IPS-11a (cell line): ENCODE measurements around the gene LEUTX.

Experiments used
- H3K4me3 ChIP-seq: one replicate; pipeline ENCODE4 v1.5.1; 2013; ENCODE audit warnings: low read depth, low read length, control low read depth

Gene LEUTX

DNA sequence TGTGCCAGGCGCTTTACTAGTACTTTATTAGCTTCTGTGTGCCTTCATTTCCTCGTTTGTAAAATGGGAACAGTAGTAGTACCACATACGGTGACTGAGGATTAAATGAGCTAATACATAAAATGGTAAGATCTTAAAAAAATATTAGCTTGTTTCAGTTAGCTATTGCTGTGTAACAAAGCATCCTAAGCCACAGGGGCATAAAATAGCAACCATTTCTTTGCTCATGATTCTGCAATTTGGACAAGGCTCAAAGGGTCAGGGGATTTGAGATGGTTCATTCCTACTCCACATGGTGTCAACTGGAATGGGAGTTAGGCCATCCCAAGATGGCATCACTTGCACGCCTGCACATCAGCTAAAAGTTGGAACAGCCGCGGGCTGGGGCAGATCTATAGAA lies 42.0 kb downstream of the LEUTX start:
- no peak overlapping the region for H3K4me3 ChIP-seq

DNA sequence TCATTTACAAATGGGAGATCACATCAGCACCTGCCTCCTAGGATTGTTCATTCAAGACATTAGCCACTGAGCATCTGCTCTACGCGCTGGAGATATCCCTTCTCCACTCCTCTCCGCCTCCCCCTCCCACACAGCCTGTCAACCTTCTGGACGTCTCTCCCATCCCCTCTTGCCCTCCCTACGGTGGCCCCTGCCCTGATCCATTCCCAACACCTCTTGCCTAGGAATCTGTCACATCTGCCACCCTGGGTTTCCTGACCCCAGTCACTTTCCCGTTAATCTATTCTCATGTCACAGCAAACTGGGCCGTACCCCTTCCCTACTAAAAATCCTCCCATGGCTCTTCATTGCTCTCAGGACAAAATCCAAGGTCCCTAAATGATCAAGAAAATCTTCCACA lies 45.0 kb downstream of the LEUTX start:
- H3K4me3 ChIP-seq = peak overlapping the region; percentile 88

DNA sequence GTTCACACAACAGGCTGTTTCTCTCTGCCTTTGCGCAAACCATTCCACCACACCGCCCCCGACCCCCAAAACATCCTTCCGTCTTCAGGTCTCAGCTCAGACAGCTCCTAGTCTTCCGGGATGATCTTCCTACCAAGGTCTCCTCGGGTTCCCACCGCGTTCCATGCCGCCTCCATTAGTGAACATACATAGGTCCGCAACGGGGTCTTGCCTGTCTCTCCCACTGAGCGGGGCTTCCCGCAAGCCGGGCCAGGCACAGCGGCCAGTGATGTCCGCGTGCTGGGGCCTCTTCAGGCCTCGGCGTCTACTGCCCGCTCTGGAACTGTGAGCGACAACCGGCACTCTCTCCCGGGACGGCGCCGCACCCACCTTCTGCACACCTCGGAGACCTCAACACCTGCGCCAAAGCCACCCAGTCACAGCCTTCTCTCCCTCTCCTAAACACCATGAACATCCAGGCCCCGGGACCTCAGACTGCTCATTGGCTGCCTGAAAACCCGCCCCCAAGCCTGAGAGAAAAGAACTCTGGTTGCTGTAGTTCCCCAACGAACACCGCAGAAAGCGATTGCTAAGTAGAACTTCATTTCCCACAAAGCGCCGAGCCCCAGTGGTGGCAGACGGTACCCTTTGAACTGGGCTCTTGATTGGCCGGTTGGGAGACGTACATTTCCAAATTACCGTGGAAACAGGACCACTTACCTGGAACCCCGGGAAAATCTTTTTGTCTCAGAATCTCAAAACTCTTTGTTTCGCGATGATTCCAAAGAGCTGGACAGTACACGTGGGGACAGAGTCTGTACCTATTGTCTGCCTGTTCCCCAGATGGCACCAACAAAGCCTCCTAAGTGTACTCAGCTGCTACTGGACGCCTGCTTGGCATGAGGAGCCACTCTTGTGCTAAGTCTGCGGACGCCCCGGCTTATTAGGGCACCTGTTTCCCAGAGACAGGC lies 45.8 kb downstream of the LEUTX start:
- peak overlapping the region; percentile 88 for H3K4me3 ChIP-seq

DNA sequence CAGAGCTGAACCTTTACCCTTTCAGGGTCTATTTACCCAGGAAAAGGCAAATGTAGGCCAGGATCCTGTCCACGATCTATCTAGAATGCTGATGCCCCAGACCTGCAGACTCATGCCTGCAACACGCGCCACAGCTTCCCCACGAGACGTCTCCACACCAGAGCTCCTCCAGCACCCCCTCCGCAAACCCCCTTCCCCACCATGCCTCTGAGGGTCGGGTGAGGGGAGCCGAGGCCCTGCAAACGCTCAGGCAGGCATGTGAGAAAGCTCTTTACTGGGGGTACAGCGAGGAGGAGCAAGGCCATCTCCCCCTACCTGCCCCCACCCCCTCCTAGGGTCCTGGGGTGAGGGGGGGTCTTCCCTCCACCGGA lies 46.4 kb downstream of the LEUTX start:
- H3K4me3 ChIP-seq = peak overlapping the region; percentile 37

DNA sequence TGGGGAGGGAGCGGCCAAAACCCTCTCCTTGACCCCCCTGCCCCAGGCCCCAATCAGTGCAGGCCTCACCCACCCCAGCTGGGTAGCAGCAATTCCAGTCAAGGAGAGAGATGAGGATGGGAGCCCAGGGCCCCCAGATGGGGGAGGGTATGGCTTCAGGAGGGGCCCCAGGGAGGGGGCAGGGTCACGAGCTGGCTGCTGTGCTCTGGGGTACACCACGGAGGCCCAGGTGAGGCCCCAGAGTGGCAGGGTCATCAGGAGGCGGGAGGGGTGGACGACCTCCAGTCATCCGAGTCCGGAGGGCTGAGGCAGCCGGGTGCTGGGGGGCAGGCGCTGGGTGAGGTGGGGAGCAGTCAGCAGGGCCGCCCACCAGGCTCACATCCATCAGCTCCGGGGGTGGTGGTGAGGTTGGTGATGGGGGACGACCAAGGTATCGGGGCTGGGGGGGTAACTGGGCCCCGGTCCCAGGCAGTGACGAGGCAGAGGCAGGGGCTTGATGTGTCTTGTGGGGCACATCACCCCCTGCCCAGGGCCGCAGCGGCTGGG lies 47.0 kb downstream of the LEUTX start:
- no peak overlapping the region for H3K4me3 ChIP-seq

DNA sequence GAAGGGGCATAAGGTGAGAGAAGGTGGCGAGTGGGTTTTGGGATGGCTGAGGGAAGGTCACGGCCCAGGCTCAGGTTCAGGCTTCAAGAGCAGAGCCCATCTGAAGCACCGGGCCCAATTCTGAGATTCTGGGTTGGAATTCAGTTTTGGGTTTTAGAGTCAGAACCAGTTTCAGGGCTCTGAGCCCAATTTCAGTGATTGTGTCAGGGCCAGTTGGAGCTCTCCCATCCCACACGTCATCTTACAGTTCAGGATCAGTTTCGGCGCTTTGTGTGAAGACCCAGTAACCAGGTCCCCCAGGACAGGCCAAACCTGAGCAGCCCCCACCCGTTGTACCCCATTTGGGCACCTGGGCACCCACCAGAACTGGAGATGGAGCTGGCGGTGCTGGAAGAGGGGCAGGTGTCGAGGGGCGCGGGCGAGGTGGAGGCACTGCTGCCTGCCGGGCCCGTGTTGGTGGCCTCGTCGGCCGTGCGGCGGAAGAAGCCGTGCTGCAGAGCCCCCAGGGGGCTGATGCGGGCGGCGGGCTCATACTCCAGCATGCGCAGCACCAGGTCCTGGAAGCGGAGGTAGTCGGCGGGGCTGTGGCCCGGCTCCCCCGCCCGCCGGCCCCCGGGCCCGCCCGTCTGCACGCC lies 47.8 kb downstream of the LEUTX start:
- no peak overlapping the region for H3K4me3 ChIP-seq

DNA sequence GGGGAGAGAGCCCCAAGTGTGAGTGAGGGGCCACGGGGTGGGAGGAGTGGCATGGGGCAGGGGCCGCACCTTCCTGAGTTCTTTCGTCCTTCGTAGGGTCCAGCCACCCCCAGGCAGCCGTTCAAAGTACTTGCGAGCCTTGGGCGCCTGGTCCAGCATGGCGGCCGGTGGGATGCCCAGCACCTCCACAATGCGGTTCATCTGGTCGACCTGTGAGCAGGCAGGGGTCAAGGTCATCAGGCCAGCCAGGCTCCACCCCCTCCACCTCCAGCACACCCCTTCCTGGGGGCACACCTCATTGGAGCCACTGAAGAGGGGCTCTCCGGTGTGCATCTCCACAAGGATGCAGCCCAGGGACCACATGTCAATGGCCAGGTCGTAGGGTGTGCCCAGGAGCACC lies 48.6 kb downstream of the LEUTX start:
- H3K4me3 ChIP-seq = no peak overlapping the region

DNA sequence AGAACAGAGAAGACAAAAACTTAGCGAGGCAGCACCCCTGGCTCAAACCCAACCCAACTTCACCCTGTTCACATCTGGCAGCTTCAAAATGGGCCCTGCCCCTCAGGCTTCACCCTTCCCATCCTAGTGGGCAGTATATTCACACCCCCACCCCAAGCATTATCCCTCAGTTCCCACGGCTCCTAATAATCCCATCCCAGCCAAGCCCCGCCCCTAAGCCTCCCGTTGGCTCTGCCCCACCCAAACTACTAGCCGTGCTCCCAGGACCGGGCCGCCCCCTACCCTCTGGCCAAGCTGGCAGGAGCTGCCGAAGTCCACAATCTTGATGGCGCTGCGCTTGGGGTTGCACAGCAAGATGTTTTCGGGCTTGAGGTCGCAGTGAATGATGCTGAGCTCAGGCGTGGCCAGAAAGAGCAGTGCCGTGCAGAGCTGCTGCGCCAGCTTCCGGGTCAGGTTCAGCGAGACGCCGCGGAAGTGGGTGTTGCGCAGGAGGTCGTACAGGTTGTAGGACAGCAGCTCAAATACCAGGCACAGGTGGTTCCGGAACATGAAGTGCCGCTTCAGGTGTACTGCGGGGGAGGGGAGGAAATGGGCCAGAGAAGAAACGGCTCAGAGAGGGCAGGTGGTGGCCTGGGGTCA lies 49.5 kb downstream of the LEUTX start:
- H3K4me3 ChIP-seq = no peak overlapping the region

DNA sequence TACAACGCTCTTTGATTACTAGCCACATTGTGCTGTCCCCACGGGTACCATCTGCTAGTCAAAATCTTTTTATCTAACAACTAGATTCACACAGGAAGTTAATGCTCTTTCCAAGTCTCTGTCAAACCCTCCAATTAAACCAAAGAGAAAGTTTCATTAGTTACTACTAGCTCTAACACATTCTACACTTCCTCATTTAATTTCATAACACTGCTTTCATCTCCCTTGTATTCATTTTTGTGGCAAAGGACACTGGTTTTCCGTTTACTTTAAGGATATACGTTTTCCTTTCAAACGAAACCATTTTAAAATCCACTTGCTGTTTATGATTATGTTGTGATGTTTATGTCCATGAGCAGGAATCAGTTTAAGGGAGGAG lies 50.0 kb downstream of the LEUTX start:
- H3K4me3 ChIP-seq = no peak overlapping the region

DNA sequence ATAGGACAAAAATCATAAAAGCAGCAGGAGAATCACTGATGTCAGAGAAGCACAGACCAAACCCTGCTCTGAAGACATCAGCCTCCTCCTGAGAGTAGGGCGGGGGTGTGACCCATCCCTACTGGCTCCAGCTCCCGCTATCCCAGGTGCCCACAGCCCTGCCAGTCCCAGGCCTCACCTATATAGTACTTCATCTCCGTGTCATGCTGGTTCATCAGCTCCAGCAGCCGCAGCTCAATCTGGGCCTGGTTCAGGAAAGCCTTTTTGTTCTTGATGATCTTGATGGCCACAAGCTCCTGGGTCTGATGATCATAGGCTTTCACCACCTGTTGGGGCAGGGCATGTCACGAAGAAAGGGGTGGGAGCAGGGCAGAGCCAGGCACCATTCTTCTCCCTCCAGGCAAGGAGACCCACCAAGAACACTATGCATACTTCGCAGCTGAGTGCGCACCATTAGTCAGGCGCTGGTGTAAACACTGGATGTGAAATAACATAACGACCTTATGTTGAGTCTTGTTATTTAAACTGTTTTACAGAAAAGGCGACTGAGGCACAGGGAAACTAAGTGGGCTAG lies 51.1 kb downstream of the LEUTX start:
- no peak overlapping the region for H3K4me3 ChIP-seq

DNA sequence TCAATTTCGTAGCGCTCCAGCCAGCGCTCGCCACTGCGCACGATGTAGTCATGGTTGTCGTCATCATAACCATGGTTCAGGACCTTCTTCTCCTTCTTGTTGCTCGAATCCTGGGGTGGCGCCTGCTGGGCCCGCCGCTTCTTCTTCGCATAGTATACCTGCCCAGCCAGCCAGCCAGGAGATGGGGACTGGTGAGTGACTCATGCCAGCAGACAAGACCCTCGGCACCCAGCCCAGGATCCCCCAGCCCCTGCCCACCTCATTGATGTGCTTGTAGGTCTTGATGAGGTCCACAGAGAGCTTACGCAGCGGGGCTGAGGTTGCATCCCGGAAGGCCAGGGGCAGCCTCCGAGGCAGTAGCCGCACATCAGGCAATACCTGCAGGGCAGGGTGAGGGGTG lies 51.8 kb downstream of the LEUTX start:
- H3K4me3 ChIP-seq = no peak overlapping the region

DNA sequence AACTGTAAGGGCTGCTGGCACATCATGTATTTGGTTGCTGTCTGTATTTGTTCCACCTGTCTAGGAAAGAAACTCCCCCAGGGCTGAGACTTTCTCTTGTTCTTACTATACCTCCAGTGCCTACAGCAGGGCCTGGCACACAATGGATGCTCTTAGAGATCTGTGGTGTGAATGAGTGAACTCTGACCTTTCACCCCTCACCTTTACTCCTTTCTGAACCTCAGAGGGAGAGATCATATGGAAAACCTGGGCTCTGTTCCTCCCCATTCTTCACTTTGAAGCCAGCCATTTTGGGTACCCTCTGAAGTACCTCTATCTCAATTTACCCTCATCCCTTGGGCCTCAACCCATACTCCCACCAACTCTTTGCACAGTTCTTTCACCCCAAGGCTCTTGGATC lies 52.2 kb downstream of the LEUTX start:
- no peak overlapping the region for H3K4me3 ChIP-seq

DNA sequence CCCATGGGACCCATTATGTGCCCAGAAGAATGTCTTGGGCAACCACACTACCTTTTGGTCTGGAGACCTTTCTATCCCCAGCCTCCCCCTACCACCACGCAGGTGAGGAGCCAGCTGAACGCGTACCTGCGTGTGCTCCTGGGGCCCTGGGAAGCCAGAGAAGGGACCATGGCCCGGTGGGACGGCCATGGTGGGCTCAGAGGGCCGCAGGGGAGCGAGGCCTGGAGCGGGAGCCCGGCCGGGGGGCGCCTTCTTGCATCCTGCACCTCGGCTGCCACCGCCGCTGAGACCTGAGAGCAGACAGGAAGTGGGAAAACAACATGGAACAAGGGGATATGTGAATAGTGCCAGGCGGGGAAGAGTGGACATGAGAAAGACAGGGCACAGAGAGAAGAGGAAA lies 53.0 kb downstream of the LEUTX start:
- no peak overlapping the region for H3K4me3 ChIP-seq

DNA sequence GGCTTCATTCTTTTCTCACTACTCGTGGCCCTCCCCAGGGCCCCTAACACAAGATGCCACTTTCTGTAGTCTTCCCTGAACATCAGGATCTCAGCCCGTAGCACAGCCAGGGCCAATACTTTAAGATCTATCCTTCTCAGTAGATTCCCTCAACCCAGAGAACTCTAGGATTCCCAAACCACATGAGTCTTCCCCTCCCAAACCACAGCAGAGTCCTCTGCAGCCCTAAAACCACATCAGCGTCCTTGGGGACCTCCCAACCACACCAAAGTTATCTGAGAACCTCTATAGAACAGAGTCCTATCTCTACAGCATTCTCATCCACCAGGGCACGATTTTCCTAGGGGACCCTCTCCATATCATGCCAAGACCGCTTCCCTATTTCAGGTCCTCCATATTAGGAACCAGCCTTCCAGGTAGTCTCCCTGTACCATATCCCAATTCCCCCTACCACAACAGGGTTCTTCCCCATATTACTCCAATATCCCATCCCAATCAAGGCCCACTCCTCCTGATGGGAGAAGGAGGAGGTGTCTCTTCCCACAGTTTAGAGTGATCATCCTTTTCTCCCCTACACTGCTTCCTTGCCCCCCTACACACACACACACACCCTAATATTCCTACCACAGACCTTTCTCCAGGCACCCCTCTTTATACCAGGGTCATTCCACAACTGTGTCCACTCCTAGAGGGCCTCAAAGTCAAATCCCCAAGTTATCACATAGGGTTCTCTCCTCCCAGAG lies 53.9 kb downstream of the LEUTX start:
- peak overlapping the region; percentile 85 for H3K4me3 ChIP-seq

DNA sequence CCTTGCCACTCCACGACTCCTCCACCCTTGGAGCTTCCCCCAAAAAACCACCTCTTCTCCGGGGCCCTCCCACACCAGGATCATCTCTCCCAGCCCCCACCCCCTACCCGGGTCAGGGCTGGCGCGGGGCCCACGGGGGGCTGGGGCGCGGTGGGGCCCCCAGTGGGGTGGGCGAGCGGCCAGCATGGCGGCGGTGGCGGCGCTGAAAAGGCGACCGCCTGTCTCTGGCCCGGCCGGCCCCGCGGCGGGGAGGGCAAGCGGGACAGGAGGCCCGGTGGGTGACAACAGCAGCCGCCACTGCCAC lies 54.5 kb downstream of the LEUTX start:
- peak overlapping the region; percentile 85 for H3K4me3 ChIP-seq

DNA sequence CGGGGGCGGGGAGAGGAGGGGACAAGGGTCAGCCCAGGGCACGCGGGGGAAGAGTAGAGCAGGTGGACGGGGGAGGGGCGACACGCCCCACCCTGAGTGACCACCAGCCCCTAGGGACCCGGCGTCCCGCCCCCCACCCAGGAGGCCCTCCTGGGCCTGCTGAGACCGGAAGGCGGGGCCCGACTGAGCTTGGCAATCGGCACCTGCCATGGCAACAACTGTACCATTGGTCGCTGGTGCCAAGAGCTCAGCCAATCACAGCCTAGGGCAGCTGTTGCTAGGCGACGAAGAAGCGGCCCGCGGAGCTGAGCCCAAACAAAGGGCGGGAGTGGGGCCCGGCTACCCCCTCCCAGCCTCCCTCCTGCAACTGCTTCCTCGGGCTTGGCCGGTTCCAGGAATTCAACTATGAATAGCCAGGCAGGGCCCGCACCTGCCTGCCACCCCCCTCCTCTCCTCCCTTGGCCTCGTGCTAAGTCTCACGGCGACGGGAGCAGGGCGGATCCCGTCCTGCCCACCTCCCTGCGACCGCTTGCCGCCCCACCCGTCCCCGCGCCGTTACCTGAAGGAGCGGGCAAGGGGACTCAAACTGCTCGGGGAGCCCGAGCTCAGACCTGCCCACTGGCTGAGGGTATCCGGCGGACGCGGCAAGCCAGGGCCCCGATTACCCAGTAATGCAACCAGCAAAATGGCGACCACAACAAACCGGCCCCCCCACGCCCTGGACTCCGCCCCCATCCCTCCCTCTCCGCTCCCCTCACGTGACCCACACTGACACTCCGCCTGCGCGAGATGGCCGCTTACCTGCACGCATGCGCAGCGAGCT lies 55.0 kb downstream of the LEUTX start, which contains the start of gene DYRK1B:
Gene DYRK1B (minus strand): TSS at position 699 of the 823 bp plus-strand sequence. CDS start 2,295 bp downstream, outside the sequence.
- peak within 1 kb of the TSS; percentile 85 for H3K4me3 ChIP-seq

DNA sequence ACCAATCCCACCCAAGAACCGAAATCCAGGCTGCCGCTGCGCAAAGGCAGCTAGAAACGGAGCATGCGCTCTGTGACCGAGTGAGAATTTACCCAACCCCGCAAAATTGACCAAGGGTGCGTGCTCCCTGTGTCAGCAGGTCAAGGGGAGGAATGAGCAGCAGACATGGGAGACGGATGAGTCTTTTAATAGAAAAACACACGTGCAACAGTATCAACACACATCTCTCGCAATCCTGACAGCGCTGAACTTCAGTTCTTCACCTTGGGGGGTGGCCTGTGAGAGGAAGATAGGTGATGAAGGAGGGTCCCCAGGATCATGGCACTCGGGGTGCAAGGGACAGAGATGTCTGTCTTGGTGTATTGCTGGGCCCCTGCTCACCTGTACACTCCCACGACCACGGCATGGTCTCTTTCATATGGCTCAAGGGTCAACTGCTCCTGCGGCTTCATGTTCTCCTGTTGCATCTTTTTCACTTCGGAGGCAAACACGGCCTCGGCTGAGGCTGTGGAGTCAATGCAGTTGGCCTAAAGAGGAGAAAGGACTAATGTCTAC lies 55.7 kb downstream of the LEUTX start:
- H3K4me3 ChIP-seq = no peak overlapping the region
